Mammary epithelial cell (primary cell): ENCODE measurements around the gene EID1.

Experiments
- EZH2 ChIP-seq: IDR thresholded peaks from 2 replicates; pipeline ENCODE4 v1.6.1; 2012; ENCODE audit warnings: low read length, inconsistent platforms, borderline replicate concordance
- TF ChIP-seq, protein P1 (sequence below), 2 donors: IDR thresholded peaks in 1 of 2; conservative IDR thresholded peaks in 1 of 2; 2 replicates each; pipeline ENCODE4 v1.5.1; 2011 to 2012; ENCODE audit warnings: inconsistent platforms in 2 of 2, low read length in 2 of 2, mild to moderate bottlenecking in 2 of 2, control low read depth in 1 of 2, low read depth in 1 of 2; ENCODE audit not compliant: insufficient read depth in 1 of 2; ENCODE audit errors: extremely low read depth in 1 of 2

DNA sequence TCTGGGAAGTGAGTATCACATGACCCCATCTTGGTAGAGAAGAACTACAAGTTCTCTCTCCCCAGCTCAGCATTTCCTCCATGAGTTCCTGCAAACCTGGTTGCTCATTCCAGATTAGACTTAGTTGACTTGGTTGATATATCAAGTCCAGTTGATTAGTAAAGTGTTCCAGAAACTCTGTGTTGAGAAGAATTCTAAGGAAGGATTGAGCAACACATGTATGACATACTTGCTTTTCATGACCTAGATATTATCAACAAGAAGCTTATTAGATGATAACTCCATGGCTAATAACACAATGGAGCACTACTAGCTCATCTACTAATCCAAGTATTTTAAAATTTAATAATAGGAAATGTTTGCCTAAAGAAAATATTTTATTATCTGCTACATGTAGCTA, 6.4 kb upstream of the EID1 start:
- TF ChIP-seq, protein P1, sequence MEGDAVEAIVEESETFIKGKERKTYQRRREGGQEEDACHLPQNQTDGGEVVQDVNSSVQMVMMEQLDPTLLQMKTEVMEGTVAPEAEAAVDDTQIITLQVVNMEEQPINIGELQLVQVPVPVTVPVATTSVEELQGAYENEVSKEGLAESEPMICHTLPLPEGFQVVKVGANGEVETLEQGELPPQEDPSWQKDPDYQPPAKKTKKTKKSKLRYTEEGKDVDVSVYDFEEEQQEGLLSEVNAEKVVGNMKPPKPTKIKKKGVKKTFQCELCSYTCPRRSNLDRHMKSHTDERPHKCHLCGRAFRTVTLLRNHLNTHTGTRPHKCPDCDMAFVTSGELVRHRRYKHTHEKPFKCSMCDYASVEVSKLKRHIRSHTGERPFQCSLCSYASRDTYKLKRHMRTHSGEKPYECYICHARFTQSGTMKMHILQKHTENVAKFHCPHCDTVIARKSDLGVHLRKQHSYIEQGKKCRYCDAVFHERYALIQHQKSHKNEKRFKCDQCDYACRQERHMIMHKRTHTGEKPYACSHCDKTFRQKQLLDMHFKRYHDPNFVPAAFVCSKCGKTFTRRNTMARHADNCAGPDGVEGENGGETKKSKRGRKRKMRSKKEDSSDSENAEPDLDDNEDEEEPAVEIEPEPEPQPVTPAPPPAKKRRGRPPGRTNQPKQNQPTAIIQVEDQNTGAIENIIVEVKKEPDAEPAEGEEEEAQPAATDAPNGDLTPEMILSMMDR (conservative IDR thresholded peaks at IDR 0.05 in 1 of 2, IDR thresholded peaks at IDR 0.05 in 1 of 2; ENCODE audit: extremely low read depth in 1 of 2, insufficient read depth in 1 of 2, low read depth in 1 of 2, low read length in 2 of 2): no peak
- no peak for TF ChIP-seq EZH2
